HCT116 (cell line): ENCODE data around the gene ALX4. TPM values are rescaled to one million over a fixed set of nuclear protein-coding genes. Genes with fewer than 3 reads are reported as not detected.

Source experiments
- ATAC-seq: fragments of 200-7000 bp; cut with Tn5 transposase; 2 replicates; pipeline ENCODE4 v1.9.1; 2020; ENCODE audit warnings: mild to moderate bottlenecking, moderate library complexity
- BruUV-seq: library from RNA; stranded (reverse); fragments of 400-500 nt; replicated peaks from 2 replicates; lab custom pipeline; 2021; lab: Mats Ljungman, UMichigan
- CTCF ChIA-PET: fragments of 300-600 bp; sonication (Branson Sonifier 250); formaldehyde crosslinking; loops from one replicate; lab custom pipeline; 2021; ENCODE audit warnings: antibody characterized with exemption; lab: Charles Lee
- POLR2A ChIA-PET: fragments of 300-600, 350-600 bp; sonication (Branson Sonifier 250); formaldehyde crosslinking; loops from one replicate; lab custom pipeline; 2021; ENCODE audit warnings: antibody characterized with exemption; lab: Charles Lee
- RAD21 ChIA-PET, 2 experiments: fragments of 300-600 bp; sonication (Branson Sonifier 250); formaldehyde crosslinking; loops; one replicate each; lab custom pipeline; 2023; ENCODE audit warnings: low total read pairs in 2 of 2; ENCODE audit not compliant: uncharacterized antibody in 2 of 2, unreplicated experiment in 2 of 2, low non-redundant PET in 1 of 2; lab: Charles Lee
- DNase-seq: peaks from one replicate; pipeline ENCODE4 v3.0.0-alpha.2; 2010; ENCODE audit warnings: low read depth, low spot score
- H2AFZ ChIP-seq: fragments of 200-600 bp; shearing (Covaris generic), sonication (generic); 2 replicates; pipeline ENCODE4 v1.6.1; 2017; ENCODE audit warnings: low read depth, mixed run types, mixed read lengths, antibody characterized with exemption, low read length; ENCODE audit not compliant: poor library complexity, severe bottlenecking
- H3K27ac ChIP-seq: 2 replicates; pipeline ENCODE4 v1.5.1; 2012; ENCODE audit warnings: low read depth, low read length
- H3K27me3 ChIP-seq: fragments of 200-600 bp; sonication (generic); 2 replicates; pipeline ENCODE4 v1.6.1; 2016; ENCODE audit warnings: mixed run types, low read length, mixed read lengths; ENCODE audit not compliant: insufficient read depth
- H3K36me3 ChIP-seq, 2 experiments: fragments of 200-500 bp in 1 of 2; fragments of 200-600 bp in 1 of 2; sonication (Bioruptor generic) in 1 of 2; sonication (generic) in 1 of 2; 2 replicates each; pipeline versions ENCODE4 v1.5.1 to v1.6.1; 2014 to 2016; ENCODE audit warnings: low read length in 2 of 2, inconsistent platforms in 1 of 2, mixed read lengths in 1 of 2, mixed run types in 1 of 2; ENCODE audit not compliant: insufficient read depth in 2 of 2, control insufficient read depth in 1 of 2
- H3K4me1 ChIP-seq, 2 experiments: fragments of 200-600 bp in 1 of 2; sonication (generic) in 1 of 2; 2 replicates each; pipeline versions ENCODE4 v1.5.1 to v1.6.1; 2012 to 2017; ENCODE audit warnings: low read length in 2 of 2, inconsistent platforms in 1 of 2, mild to moderate bottlenecking in 1 of 2, mixed read lengths in 1 of 2, mixed run types in 1 of 2, moderate library complexity in 1 of 2; ENCODE audit not compliant: insufficient read depth in 2 of 2, control insufficient read depth in 1 of 2
- H3K4me2 ChIP-seq: fragments of 200-600 bp; sonication (generic); 2 replicates; pipeline ENCODE4 v1.6.1; 2017; ENCODE audit warnings: mixed run types, low read length, mixed read lengths
- H3K4me3 ChIP-seq, 2 experiments: fragments of 200-600 bp in 1 of 2; sonication (generic) in 1 of 2; replicated peaks in 1 of 2; 2 replicates each; pipeline ENCODE4 v1.5.1; 2011 to 2016; ENCODE audit warnings: low read length in 2 of 2, control low read depth in 1 of 2, low read depth in 1 of 2, mild to moderate bottlenecking in 1 of 2, mixed read lengths in 1 of 2, mixed run types in 1 of 2
- H3K79me2 ChIP-seq: fragments of 200-600 bp; sonication (generic); 2 replicates; pipeline ENCODE4 v1.6.1; 2017; ENCODE audit warnings: mild to moderate bottlenecking, mixed run types, low read length, moderate library complexity, mixed read lengths; ENCODE audit not compliant: insufficient read depth
- H3K9ac ChIP-seq: fragments of 200-600 bp; sonication (generic); 2 replicates; pipeline ENCODE4 v1.6.1; 2016; ENCODE audit warnings: low read length, mixed read lengths
- H3K9me2 ChIP-seq: fragments of 200-600 bp; sonication (generic), shearing (Covaris generic); 2 replicates; pipeline ENCODE4 v1.6.1; 2017; ENCODE audit warnings: mixed run types, mild to moderate bottlenecking, moderate library complexity; ENCODE audit not compliant: insufficient read depth
- H3K9me3 ChIP-seq, 2 experiments: fragments of 200-500 bp in 1 of 2; fragments of 200-600 bp in 1 of 2; sonication (Bioruptor generic) in 1 of 2; sonication (generic) in 1 of 2; 2 replicates each; pipeline ENCODE4 v1.6.1; 2014 to 2017; ENCODE audit warnings: low read length in 2 of 2, mixed read lengths in 2 of 2, inconsistent platforms in 1 of 2, low read depth in 1 of 2, mild to moderate bottlenecking in 1 of 2, mixed run types in 1 of 2, moderate library complexity in 1 of 2; ENCODE audit not compliant: control insufficient read depth in 1 of 2, insufficient read depth in 1 of 2
- H4K20me1 ChIP-seq: fragments of 200-600 bp; sonication (generic), shearing (Covaris generic); 2 replicates; pipeline ENCODE4 v1.6.1; 2017; ENCODE audit warnings: mixed run types, mild to moderate bottlenecking, moderate library complexity; ENCODE audit not compliant: insufficient read depth
- CEBPB ChIP-seq: IDR thresholded peaks from 2 replicates; pipeline ENCODE4 v1.6.1; 2012; ENCODE audit warnings: low read depth
- EGR1 ChIP-seq: IDR thresholded peaks from 2 replicates; pipeline ENCODE4 v1.6.1; 2012; ENCODE audit warnings: low read depth
- EZH2phosphoT487 ChIP-seq: fragments of 200-600 bp; IDR thresholded peaks from 2 replicates; pipeline ENCODE4 v1.6.1; 2018; ENCODE audit warnings: antibody characterized with exemption, borderline replicate concordance
- FOSL1 ChIP-seq: IDR thresholded peaks from 2 replicates; pipeline ENCODE4 v1.6.1; 2012; ENCODE audit warnings: low read depth
- POLR2A ChIP-seq: IDR thresholded peaks from 2 replicates; pipeline ENCODE4 v1.7.0; 2011; ENCODE audit warnings: borderline replicate concordance; ENCODE audit not compliant: insufficient read depth, insufficient read length; ENCODE audit errors: extremely low read depth
- RAD21 ChIP-seq: IDR thresholded peaks from 2 replicates; pipeline ENCODE4 v1.6.1; 2012; ENCODE audit warnings: low read depth, mild to moderate bottlenecking
- SIN3A ChIP-seq: IDR thresholded peaks from 2 replicates; pipeline ENCODE4 v1.6.1; 2012; ENCODE audit warnings: low read depth
- SRF ChIP-seq: IDR thresholded peaks from 2 replicates; pipeline ENCODE4 v1.6.1; 2012; ENCODE audit warnings: low read depth
- YY1 ChIP-seq: IDR thresholded peaks from 2 replicates; pipeline ENCODE4 v1.6.1; 2011; ENCODE audit warnings: low read length, low read depth, moderate library complexity, mild to moderate bottlenecking; ENCODE audit not compliant: insufficient replicate concordance; ENCODE audit errors: extremely low read depth
- intact Hi-C: fragments of 100-400 bp; cut with micrococcal nuclease; formaldehyde crosslinking; loops from 2 replicates; pipeline ENCODE4 v1.10.0; 2022
- total RNA-seq: library from RNA; stranded (reverse); gene quantifications from one replicate; pipeline ENCODE4 v1.2.1, GENCODE V29; 2021; ENCODE audit not compliant: unreplicated experiment
- TF ChIP-seq, protein P1 (sequence below): IDR thresholded peaks from 2 replicates; pipeline ENCODE4 v1.6.1; 2012
- TF ChIP-seq, protein P2 (sequence below): IDR thresholded peaks from 2 replicates; pipeline ENCODE4 v1.6.1; 2011; ENCODE audit warnings: mild to moderate bottlenecking, low read length, moderate library complexity; ENCODE audit not compliant: insufficient replicate concordance; ENCODE audit errors: extremely low read depth
- TF ChIP-seq, protein P3 (sequence below): IDR thresholded peaks from 2 replicates; pipeline ENCODE4 v1.6.1; 2012; ENCODE audit warnings: low read depth

Gene ALX4
- total RNA-seq, 1 experiment from 2014 or later: not detected

- no peaks in the 10 kb centered on the region for H4K20me1 ChIP-seq
- ATAC-seq: peak; percentile 44; the same call in 1 of the 2 replicates
- TF ChIP-seq FOSL1 (peak; percentile 31; the same call in 1 of the 2 replicates), EGR1 (no peak), YY1 (no peak), SIN3A (no peak), CEBPB (peak; percentile 75), POLR2A (no peak), SRF (no peak), RAD21 (no peak), EZH2phosphoT487 (no peak)
- TF ChIP-seq, protein P1, sequence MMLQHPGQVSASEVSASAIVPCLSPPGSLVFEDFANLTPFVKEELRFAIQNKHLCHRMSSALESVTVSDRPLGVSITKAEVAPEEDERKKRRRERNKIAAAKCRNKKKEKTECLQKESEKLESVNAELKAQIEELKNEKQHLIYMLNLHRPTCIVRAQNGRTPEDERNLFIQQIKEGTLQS: 0 out of 2 replicates have a peak, but pooled peaks have one; percentile 27
- TF ChIP-seq, protein P2, sequence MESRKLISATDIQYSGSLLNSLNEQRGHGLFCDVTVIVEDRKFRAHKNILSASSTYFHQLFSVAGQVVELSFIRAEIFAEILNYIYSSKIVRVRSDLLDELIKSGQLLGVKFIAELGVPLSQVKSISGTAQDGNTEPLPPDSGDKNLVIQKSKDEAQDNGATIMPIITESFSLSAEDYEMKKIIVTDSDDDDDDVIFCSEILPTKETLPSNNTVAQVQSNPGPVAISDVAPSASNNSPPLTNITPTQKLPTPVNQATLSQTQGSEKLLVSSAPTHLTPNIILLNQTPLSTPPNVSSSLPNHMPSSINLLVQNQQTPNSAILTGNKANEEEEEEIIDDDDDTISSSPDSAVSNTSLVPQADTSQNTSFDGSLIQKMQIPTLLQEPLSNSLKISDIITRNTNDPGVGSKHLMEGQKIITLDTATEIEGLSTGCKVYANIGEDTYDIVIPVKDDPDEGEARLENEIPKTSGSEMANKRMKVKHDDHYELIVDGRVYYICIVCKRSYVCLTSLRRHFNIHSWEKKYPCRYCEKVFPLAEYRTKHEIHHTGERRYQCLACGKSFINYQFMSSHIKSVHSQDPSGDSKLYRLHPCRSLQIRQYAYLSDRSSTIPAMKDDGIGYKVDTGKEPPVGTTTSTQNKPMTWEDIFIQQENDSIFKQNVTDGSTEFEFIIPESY: no peak
- TF ChIP-seq, protein P3, sequence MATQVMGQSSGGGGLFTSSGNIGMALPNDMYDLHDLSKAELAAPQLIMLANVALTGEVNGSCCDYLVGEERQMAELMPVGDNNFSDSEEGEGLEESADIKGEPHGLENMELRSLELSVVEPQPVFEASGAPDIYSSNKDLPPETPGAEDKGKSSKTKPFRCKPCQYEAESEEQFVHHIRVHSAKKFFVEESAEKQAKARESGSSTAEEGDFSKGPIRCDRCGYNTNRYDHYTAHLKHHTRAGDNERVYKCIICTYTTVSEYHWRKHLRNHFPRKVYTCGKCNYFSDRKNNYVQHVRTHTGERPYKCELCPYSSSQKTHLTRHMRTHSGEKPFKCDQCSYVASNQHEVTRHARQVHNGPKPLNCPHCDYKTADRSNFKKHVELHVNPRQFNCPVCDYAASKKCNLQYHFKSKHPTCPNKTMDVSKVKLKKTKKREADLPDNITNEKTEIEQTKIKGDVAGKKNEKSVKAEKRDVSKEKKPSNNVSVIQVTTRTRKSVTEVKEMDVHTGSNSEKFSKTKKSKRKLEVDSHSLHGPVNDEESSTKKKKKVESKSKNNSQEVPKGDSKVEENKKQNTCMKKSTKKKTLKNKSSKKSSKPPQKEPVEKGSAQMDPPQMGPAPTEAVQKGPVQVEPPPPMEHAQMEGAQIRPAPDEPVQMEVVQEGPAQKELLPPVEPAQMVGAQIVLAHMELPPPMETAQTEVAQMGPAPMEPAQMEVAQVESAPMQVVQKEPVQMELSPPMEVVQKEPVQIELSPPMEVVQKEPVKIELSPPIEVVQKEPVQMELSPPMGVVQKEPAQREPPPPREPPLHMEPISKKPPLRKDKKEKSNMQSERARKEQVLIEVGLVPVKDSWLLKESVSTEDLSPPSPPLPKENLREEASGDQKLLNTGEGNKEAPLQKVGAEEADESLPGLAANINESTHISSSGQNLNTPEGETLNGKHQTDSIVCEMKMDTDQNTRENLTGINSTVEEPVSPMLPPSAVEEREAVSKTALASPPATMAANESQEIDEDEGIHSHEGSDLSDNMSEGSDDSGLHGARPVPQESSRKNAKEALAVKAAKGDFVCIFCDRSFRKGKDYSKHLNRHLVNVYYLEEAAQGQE: no peak
- TF ChIP-seq, all 23 proteins: peak for 3
- no peak overlapping the region for H3K27ac ChIP-seq
- CTCF ChIA-PET: no interaction called here
- H2AFZ ChIP-seq: no peak overlapping the region
- peak overlapping the region; percentile 16; the same call in 1 of the 2 replicates for H3K4me2 ChIP-seq
- intact Hi-C loops: no loop called here
- no peaks in the 10 kb centered on the region for H3K9me2 ChIP-seq
- H3K36me3 ChIP-seq: no peaks in the 10 kb centered on the region
- no TSS peak for BruUV-seq
- RAD21 ChIA-PET: no interaction called here
- H3K9ac ChIP-seq: no peak overlapping the region
- no peak overlapping the region for H3K4me3 ChIP-seq
- peaks cover 0 to 8% of the 10 kb centered on the region in 2 experiments; a peak in 2 of 4 replicates for H3K4me1 ChIP-seq
- peak; percentile 8 for DNase-seq
- POLR2A ChIA-PET: no interaction called here
- no peaks in the 10 kb centered on the region for H3K9me3 ChIP-seq
- peaks cover 36% of the 10 kb centered on the region for H3K27me3 ChIP-seq
- no peaks in the 10 kb centered on the region for H3K79me2 ChIP-seq
Observed at GRCh38 chr11:44333271-44334218, 23.6 kb upstream of the ALX4 start.
